Subcutaneous adipose tissue (tissue), 4 donors: ENCODE measurements around the gene BAMBI. TPM values are rescaled to one million over a fixed set of nuclear protein-coding genes. Genes with fewer than 3 reads are reported as not detected.

Source experiments
- total RNA-seq, 4 donors: library from RNA; depleted of rRNA; stranded (reverse); fragments of >200 nt; gene quantifications; one replicate each; pipeline ENCODE4 v1.1.0, GENCODE V29; 2016
- TF ChIP-seq, protein P1 (sequence below): fragments of 450-650 bp; IDR thresholded peaks from one replicate; pipeline ENCODE4 v1.5.1; 2016; ENCODE audit warnings: low read depth, mild to moderate bottlenecking, control low read depth, antibody characterized with exemption, moderate library complexity

Gene BAMBI
- total RNA-seq, 4 donors from 2014 or later = 1.1 to 3.3 (median 2.3) TPM

DNA sequence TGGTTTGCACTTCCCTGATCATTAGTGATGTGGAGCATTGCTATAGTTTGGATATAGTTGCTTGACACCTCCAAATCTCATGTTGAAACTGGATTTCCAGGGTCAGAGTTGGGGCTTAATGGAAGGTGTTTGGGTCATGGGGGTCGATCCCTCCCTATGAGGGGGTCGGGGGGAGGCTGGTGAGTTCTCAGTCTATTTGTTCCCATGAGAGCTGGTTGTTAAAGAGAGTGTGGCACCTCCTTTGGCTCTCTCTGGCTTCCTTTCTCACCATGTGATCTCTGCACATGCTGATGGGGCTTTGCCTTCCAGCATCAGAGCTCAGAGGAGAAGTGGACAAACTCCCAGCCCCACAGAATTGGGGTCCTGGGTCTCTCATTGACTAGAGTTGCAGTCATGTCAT lies 36.8 kb upstream of the BAMBI start:
- TF ChIP-seq, protein P1, sequence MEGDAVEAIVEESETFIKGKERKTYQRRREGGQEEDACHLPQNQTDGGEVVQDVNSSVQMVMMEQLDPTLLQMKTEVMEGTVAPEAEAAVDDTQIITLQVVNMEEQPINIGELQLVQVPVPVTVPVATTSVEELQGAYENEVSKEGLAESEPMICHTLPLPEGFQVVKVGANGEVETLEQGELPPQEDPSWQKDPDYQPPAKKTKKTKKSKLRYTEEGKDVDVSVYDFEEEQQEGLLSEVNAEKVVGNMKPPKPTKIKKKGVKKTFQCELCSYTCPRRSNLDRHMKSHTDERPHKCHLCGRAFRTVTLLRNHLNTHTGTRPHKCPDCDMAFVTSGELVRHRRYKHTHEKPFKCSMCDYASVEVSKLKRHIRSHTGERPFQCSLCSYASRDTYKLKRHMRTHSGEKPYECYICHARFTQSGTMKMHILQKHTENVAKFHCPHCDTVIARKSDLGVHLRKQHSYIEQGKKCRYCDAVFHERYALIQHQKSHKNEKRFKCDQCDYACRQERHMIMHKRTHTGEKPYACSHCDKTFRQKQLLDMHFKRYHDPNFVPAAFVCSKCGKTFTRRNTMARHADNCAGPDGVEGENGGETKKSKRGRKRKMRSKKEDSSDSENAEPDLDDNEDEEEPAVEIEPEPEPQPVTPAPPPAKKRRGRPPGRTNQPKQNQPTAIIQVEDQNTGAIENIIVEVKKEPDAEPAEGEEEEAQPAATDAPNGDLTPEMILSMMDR = no peak

DNA sequence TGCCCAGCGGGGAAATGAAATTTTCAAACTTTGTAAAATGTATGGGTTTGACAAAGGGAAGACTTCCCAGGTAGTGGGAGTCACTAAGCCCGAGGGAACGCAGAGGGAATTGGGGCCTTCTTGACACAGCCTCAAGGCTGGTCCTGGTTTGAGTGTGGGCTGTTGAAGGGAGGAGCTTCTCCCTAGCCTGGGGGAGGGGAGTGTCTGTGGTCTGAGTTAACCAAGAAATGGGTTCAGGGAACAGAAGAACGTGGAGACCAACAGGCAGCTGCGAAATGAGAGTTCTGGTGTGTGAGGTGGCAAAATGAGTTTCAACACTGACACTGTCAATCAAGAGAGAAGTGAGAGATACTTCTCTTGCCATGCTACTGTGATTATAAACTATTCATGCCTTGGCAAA lies 32.7 kb upstream of the BAMBI start:
- TF ChIP-seq, protein P1 = no peak

DNA sequence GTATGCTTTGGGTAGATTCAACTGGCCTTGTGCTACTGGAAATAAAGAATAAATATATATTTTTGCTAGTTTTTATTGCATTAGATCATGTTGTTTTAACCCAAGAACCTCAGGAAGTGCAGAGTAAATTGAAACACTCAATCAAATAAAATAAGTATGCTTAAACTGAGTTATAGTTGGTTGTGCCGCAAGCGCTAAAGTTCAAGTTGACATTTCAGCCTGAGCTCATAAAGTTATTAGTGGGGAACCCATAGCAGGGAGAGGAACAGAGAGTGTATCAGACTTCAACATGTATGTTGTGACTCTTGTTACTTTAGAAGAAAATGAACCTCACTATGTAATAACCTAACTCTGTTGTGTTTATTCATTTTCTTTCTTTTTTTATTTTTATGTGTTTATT lies 25.2 kb upstream of the BAMBI start:
- TF ChIP-seq, protein P1 = no peak

DNA sequence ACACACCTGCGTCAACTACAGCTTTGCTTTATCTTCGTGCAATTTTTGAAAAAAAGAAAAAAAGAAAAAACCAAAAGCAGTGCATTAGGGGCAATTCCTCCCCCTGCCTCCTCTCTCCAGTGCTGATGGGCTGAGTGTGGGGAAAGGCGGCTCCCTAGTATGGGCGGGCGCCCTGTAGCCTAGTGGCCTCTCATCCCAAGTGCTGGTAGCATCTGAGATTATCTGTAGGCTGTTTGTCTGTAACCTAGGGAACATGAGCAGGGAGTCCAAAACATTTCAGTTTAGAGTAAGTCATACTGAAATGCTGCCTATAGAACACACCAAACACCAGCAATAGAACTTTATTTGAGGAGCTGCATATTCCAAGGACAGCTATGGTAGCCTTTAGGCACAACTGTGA lies 24.6 kb upstream of the BAMBI start:
- TF ChIP-seq, protein P1 = no peak

DNA sequence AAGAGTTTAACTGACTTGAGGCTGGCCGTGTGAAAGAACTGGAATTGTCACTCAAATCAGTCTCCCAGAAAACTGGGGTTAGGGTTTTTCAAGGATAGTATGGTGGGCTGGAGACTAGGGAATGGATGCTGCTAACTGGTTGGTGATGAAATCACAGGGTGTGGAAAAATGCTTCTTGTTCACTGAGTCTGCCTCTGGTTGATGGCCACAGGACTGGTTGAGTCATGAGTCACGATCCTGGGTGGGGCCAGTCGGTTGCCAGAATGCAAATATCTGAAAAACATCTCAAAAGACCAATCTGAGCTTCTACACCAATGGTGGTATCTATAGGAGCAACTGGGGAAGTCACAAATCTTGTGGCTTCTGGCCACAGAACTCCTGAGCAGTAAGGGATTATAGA lies 16.3 kb upstream of the BAMBI start:
- TF ChIP-seq, protein P1 = no peak

DNA sequence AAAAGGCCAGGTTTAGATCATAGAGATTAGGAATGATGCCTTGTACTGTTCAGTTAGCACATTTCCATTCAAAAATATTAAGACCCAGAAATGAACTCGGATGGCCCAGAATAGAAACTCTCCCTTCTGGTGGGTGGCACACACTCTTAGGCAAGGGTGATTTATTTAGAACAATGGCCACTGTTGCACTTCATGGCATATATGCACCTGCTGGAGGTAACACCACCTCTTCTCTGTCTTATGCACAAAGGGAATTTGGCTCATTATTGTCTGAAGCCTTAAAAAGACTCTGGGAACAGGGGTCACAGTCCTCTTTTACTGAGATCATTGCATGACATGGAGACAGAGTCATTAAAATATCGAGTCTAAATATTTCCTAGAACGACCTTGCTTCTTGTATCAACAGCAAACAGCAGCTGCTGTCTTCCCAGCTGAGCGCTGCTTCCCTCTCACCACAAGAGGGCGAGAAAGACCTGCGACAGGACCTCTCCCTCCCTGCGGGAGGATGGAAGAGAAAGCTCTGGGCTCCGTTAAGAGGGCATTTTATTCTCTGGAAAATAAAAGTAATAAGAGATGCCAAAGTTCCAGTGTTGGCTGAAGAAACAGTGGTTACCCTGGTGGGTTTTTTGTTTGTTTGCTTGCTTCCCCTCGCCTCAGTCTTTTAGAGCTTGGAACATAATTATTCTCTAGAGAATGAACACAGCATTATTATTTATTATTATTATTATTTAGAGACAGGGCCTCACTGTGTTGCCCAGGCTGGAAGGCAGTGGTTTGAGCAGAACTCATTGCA lies 13.5 kb upstream of the BAMBI start:
- TF ChIP-seq, protein P1 = no peak

DNA sequence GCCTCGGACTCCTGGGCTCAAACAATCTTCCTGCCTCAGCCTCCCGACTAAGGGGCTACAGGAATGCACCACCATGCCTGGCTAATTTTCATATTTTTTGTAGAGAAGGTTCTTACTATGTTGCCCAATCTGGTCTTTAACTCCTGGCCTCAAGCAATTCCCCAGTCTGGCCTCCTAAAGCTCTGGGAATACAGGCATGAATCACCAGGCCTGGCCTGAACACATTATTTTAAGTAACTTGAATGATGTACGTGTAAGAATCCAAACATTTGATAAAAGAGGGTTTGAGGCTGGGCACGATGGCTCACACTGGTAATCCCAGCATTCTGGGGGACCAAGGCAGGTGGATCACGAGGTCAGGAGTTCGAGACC lies 13.0 kb upstream of the BAMBI start:
- TF ChIP-seq, protein P1 = no peak
